Measurements from ENCODE around the gene FNDC10. TPM values are rescaled to one million over a fixed set of nuclear protein-coding genes. Genes with fewer than 3 reads are reported as not detected.

FNDC10 gene
- total RNA-seq, 1 experiment from 2014 or later: 8.4 TPM

GRCh38 chr1:1627829-1628753 lies 28.2 kb upstream of the FNDC10 start:
- H3K9ac ChIP-seq (ENCODE audit: low read length): peak overlapping the region; percentile 86
- H3K9me3 ChIP-seq (ENCODE audit: control insufficient read depth in 1 of 2, insufficient read depth in 1 of 2, low read depth in 1 of 2, low read length in 2 of 2): no peaks in the 10 kb centered on the region
- H3K27me3 ChIP-seq (ENCODE audit: insufficient read depth, low read length): no peaks in the 10 kb centered on the region
- DNase-seq (ENCODE audit: low read depth, low spot score): peak; percentile 48
- ChIA-PET RAD21 (ENCODE audit: low non-redundant PET in 1 of 2, low total read pairs in 2 of 2, uncharacterized antibody in 2 of 2, unreplicated experiment in 2 of 2) (no interaction called here), POLR2A (interaction anchor here (0.8 to 2.4 kb wide), 3 partner anchors 10 to 118 kb away, joined by 3 to 15 read pairs (median 6); partner anchors contain the start of gene MIB2), CTCF (interaction anchor here (1.1 to 1.6 kb wide), 5 partner anchors 8 to 281 kb away, joined by 3 to 6 read pairs (median 5); partner anchors contain the start of gene MIB2)
- H3K4me1 ChIP-seq (ENCODE audit: control insufficient read depth in 1 of 2, insufficient read depth in 2 of 2, low read length in 2 of 2): peaks cover 4 to 38% of the 10 kb centered on the region in 2 experiments
- TSS peak; percentile 94 for BruUV-seq (replicated peaks)
- peak overlapping the region; percentile 84 for H3K4me2 ChIP-seq (ENCODE audit: low read length)
- H3K9me2 ChIP-seq (ENCODE audit: insufficient read depth): no peaks in the 10 kb centered on the region
- peak overlapping the region; percentile 99 for H3K27ac ChIP-seq (ENCODE audit: low read depth, low read length)
- no peaks in the 10 kb centered on the region for H4K20me1 ChIP-seq (ENCODE audit: insufficient read depth)
- peaks cover 13% of the 10 kb centered on the region; the same call in 1 of the 2 replicates for H3K79me2 ChIP-seq (ENCODE audit: insufficient read depth, low read length)
- H3K4me3 ChIP-seq (replicated peaks in 1 of 2; ENCODE audit: low read depth in 1 of 2, low read length in 2 of 2): peak overlapping the region; percentile 69 to 88
- H2AFZ ChIP-seq (ENCODE audit: low read depth, low read length, poor library complexity, severe bottlenecking): no peak overlapping the region
- H3K36me3 ChIP-seq (ENCODE audit: control insufficient read depth in 1 of 2, insufficient read depth in 2 of 2, low read length in 2 of 2): no peaks in the 10 kb centered on the region
- peak; percentile 9 for TF ChIP-seq TCF7L2 (IDR thresholded peaks at IDR 0.05; ENCODE audit: borderline replicate concordance, extremely low read depth, insufficient read depth, insufficient read length)
- TF ChIP-seq YY1 (IDR thresholded peaks at IDR 0.05; ENCODE audit: extremely low read depth, insufficient replicate concordance, low read depth, low read length): peak; percentile 63
- peak; percentile 39; the same call in 1 of the 2 replicates for TF ChIP-seq POLR2AphosphoS5 (IDR thresholded peaks at IDR 0.05; ENCODE audit: low read depth, low read length)
- TF ChIP-seq CTCF (IDR thresholded peaks at IDR 0.05 in 2 of 3, conservative IDR thresholded peaks at IDR 0.05 in 1 of 3; ENCODE audit: borderline replicate concordance in 1 of 3, insufficient read depth in 1 of 3, low read depth in 2 of 3, low read length in 2 of 3): 0 out of 6 replicates have a peak, but pooled peaks of 1 of the 3 experiments have one; percentile 4
- no peak for TF ChIP-seq ATF3 (IDR thresholded peaks at IDR 0.05)
- no peak for TF ChIP-seq JUND (IDR thresholded peaks at IDR 0.05)
- no peak for TF ChIP-seq ZNF274 (IDR thresholded peaks at IDR 0.05; ENCODE audit: low read depth, low read length)
- 0 out of 2 replicates have a peak, but pooled peaks have one; percentile 5 for TF ChIP-seq ZFX (IDR thresholded peaks at IDR 0.05)
- TF ChIP-seq ZBTB33 (IDR thresholded peaks at IDR 0.05; ENCODE audit: extremely low read depth, insufficient replicate concordance, low read length): no peak
- TF ChIP-seq POLR2A (IDR thresholded peaks at IDR 0.05; ENCODE audit: borderline replicate concordance, extremely low read depth, insufficient read depth, insufficient read length): peak; percentile 35
- no peak for TF ChIP-seq FOSL1 (IDR thresholded peaks at IDR 0.05; ENCODE audit: low read depth)
- no peak for TF ChIP-seq CEBPB (IDR thresholded peaks at IDR 0.05; ENCODE audit: low read depth)
- no peak for TF ChIP-seq ELF1 (IDR thresholded peaks at IDR 0.05; ENCODE audit: borderline replicate concordance, low read depth)
- intact Hi-C loops (cut with micrococcal nuclease): no loop called here
- ATAC-seq: peak; percentile 54

Data from HCT116 (cell line).